ENCODE results near the gene PDGFB.
A peak's percentile ranks its signal among the peaks of the same experiment; 100 is the strongest.

PDGFB gene

DNA sequence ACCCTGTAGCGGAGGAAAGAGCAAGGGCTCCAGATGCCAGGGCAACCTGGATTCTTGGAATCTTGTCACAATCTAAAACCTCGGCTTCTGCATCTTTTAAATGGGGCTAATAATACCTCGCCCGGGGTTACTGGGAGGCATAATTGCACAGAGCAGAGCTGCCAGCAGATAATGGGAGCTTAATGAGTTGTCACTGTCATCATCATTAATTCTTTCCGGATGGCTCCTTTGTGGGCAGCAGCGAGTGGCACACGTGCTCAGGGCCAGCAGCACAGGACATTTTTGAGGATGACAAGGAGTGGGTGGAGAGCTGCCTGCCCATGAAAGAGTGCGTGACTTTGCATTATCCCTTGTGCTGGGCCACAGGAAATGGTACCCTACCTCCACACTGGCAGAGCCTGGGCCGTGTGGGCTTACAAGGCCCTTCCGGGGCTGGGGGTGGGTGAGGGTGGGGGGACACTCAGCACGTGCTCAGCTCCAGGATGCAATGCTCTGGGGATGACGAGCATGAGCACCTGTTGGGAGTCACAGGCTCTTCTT, 5.7 kb downstream of the PDGFB start:
- no peak for DNase-seq

DNA sequence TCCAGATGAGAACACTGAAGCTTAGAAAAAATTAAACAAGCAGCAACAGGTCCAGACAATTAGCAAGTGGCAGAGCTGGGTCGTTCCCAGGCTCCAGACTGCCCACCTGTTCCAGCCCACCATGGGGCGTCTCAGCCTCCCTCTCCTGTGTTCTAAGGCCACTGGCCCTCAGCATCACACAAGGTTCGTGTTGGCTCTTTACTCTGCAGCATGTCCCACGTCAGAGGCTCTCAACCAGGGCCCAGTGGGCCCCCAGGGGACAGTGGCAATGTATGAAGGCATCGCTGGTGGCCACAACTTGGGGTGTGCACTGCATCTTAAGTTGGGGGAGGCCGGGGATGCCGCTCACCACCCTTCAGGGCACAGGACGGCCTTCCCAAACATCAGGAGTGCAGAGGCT, 6.2 kb downstream of the PDGFB start:
- DNase-seq, result no peak

DNA sequence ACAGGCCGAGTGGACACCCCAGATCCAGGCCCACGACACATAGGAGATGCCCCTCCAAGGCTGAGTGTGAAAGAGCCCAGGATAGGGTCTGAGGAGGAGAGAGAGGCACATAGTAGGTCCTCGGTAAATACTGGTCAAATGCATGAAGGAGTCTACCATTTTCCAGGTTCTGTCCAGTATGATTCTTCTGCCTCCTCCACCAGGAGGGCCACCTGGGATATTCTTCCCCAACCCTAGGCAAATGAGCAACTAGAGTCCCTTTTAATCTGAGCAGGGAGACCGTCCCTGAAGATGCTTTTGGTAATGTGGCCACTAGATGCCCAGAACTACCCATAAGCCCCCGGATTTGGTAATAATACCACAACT, 6.7 kb downstream of the PDGFB start:
- no peak for DNase-seq

DNA sequence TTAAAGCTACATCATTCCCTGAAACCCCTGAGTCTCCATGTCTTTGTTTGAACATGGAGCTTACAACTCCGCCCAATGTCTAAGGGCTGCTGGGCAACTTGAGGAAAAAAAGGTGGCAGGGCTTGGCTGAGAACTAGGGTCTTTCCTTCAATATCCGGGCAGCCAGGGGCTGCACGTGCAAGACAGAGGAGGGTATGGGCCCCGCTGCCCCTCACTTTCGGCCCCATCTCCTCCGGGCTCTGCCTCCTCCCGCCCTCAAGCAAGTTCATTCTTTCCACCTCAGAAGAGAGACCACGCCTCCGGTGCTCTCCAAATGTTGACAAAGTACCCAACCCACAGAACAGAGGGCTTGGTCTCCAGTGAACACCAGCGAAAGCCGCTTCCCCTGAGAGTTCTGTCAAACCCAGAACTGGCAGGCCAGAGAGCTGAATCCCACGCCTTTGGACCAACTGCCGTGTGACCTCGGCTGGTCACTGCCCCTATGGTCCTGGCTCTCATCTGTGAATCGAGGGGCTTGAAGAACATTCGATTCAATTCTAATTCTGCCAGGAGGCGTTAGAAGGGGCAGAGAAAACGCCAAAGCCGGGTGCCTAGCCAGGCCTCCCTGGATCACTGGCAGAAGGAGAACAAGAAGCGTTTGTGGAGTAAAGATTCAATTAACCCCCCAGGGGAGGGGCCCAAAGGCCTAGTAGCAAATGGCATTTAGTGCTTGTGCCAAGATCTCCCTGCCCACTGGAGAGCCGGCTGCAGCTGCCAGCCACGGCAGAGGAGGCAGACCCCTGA, 7.3 kb downstream of the PDGFB start:
- peak in 2 of 6 experiments; percentile 9 to 18 for DNase-seq

DNA sequence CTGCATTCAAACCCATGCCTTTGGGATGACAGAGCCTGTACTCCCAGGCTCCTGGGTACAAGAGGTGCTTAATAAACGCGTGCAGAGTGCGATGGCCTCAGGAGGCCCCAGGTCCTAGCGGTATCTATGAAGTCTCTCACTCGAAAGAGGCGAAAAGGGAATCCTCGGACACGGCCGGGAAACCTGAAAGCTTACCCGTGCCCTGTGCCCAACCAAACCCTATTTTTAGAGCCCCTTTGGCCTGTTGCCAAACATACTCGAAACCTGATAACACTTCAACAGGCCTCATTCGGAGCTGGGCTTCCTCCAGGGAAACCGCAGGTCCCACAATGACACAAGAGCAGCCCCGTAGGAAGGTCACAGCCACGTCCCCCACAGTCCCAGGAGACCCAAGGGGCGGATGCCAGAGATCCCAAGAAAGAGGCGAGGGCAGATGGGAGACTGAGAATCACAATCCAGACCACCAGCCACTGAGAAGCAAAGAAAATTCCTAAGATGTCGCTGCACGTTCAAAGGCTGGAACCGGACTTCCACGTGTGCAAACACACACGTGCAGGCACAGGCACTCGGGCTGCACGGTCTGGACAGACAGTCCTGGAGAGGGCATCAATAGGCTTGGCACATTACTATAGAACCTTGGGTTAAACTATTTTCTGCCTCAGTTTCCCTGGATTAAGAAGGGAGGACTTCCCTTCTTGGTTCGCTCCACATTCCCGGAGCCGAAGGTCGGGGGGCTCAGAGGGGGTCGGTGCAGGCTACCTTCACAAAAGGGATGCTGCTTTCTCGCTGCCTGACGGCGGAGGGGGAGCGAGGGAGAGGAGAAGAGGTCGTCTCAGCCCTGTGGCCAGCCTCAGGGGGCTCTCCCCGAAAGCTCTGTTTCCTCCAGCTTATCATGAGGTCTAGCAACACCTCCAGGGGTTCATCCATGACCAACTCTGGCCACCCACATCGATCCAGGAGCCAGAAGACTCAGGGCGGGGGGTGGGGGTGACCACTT, 8.2 kb downstream of the PDGFB start:
- DNase-seq, result peak in 4 of 6 experiments; percentile 13 to 54 (median 34)

DNA sequence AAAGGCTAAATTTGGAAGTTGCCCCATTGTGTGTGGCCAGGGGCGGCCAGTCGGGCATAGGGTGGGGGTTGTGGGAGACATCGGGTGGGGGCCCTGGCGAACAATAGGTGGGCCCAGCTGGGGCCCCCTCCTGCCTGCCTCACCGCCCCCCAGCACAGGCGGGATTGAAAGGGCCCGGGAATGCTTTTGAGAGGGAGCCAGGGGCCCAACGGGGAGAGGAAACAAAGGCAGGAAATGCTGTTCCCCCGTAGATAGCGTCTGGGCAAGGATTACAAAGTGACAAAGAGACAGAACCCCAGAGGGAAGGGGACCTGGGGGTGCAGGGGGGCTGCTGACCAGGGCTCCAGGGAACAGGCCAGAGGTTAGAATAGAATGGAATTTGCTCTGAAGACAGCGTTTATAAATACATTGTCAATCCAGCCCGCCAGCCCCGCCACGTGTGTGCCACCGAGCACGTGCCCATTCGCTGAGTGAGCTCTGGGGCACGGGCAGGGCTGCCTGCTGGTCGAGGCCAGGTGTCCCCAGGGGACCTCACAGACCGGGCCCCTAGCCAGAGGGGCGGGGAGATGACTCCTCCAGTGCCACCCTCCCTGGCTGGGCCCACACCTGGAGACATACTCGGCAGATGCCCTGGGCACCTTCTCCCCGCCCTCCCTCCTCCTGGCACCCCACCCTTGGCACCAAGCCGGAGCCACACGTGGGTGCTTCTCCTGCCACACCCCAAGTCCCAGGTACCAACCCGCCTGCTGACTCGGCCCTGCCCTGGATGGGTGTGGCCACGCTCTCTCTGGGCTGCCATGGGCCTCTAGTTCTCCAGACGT, 9.7 kb downstream of the PDGFB start:
- DNase-seq, result peak in 1 of 6 experiments; percentile 15

DNA sequence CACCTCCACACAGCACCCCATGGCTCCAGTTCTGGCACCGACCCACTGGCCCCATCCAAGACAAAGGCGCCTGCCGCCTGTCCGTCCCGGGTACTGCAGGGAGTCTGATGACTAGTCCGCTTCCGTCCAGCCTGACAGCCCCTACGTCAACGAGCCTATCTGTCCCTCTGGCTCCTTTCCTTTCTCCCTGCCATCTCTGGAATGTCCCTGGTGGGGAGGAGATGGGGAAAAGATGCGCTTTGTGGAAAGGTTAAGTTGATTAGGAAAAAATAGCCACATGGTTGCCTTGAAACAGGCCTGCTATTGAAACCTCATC, 10.4 kb downstream of the PDGFB start:
- DNase-seq, result no peak

DNA sequence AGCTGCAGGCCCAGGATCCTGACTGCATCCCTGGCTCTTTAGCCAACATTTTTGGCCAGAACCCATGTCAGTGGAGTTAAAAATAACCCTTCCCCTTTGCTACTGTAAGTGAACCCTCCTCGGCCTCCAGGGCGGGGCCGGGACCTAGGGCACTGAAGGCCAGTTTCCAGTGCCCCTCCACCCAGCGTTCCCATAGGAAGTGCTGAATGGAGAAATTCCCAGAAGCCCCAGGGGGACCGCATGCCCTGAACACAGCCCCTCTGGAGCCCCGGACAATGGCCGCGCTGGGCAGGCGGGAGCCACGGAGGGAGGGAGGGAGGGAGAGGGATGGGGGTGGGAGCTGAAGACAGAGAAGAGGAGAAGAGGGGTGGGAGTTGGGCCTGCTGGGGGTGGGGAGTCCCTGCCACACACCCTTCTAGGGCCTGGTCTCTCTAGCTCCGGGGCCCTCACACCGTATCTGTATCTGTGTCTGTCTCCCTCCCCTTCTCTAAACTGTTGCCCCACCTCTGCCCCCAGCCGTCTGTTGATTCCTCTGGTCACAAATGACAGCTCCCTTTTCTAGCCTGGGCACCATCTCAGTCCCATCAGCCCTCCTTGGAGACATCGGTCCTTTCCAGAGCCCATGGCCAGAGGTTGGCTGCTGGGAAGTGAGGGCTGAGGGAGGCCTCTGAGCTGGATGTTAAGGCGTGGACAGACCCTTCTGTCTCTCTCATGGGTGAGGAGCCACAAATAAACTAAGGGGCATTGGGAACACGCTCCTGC, 10.9 kb downstream of the PDGFB start:
- DNase-seq, result no peak

DNA sequence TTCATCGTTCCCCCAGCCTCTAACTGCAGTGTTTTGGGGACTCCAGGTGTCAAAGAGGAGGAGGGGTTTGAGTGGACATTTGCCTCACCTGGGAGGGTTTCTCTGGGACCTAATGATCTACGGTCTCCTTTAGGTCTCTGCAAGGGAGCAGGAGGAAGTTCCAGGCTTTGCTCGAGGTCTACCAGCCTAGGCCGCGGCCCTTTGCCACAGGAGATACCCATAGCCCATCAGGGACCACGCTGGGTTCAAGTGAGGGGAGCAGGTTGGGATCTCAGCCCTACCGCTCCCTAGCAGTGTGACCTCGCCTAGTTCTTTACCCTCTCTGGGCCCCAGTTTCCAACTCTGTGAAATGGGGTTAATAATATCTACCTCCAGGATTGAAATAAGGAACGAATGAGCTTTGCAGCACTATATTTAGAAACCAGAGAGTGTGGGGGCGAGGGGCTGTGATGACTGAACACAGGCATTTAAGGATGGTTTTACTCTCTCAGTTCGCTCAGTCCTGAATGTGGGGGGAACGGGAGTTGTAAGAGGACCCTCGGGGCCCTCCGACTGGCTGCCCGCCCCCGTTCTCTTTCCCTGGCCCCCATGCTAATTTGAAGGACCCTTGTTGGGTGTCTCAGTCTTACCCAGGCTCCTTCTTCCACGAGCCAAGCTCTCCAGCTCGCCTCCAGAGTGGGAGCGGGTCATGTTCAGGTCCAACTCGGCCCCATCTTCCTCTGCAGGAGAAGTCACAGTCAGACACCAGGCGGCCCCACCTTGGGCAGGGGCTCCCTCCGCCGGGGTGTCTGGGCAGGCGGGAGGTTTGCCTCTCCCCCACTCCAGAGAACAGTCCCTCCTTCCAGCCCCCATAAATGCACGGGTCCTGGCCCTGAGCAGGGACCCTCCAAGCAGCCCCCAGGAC, 11.7 kb downstream of the PDGFB start:
- no peak for DNase-seq

DNA sequence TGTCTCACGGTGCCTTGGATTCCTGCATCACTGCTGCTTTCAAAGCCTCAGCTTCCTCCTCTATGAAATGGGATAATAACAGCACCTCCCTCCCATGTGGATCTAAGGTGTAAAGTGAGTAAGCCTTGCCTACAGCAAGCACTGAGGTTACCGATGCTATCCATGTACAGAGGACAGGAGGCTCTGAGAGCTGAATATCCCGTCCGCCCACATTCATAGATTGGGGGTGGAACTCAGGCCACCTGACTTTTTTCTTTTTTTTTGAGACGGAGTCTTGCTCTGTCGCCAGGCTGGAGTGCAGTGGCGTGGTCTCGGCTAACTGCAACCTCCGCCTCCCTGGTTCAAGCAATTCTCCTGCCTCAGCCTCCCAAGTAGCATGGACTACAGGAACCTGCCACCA, 12.5 kb downstream of the PDGFB start:
- no peak for DNase-seq

DNA sequence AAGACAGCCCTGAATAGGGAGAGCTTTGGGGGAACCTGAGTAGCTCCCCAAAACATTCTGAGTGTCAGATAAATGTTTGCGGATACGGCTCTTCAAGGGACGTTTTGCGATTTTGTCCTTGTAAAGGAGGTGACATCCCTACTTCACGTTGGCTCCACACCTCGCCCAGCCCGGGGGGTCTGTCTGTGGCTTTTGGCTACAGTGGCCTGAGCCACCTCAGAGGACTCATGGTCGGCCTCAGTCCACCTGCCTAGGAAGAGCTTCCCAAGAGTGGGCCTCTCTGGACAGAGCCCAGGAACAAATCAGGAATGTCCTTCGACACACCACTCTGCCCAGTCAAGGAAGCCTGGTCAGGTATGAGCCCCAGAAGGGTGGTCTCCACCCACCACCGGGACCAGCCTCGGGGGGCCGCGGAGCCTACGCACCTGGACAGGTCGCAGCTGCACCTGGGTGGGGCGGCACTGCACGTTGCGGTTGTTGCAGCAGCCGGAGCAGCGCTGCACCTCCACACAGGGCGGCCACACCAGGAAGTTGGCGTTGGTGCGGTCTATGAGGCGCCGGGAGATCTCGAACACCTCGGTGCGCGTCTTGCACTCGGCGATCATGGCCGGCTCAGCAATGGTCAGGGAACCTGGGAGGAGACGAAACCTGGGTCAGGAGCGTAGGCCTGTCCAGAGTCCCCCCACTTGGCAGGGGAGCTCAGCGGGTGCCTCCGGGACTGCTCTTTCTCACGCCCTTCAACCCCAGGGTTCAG, 13.4 kb downstream of the PDGFB start:
- no peak for DNase-seq

DNA sequence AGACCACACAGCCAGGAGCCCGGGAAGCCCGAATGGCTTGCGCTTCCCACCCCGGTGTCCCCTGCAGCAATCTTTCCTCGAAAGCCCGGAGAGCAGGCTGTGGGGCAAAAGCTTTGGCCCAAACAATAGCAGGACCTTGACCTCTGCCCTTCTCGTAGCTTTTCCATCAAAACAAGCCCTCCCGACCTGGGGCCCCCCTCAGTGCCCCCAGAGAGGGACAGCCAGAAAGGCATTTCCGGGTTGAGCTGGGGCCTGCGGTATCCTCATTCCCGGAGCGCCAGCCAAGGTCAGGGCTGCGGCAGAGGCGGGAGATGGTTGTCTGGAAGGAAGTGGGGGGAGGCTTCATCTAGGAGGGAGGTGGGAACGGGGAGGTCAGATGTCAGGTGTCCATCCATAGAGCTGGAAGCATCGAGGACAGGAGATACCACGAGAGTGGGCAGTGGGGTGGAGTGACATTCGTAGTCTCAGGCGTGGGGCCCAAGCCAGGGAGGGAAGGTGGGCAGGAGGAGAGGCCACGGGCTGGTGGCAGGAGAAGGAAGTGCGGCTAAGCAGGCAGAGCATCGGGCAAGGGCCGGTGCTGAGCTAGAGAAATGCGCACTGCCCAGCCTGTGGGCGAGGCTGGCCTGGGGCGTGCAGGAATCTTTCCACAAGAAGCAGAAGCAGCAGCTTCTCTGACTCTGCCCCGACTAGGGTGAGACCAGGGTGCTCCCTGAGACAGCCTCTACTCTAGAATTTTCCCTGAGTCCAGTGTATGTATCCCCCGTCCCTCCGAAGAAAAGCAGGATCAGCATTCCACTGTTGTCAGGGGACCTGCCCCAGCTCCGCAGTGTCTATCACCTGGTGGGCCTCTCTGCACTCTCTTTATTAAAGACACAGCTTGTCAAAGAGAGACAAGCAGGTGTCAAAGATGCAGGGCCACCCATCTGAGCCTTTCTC, 14.3 kb downstream of the PDGFB start:
- no peak for DNase-seq

DNA sequence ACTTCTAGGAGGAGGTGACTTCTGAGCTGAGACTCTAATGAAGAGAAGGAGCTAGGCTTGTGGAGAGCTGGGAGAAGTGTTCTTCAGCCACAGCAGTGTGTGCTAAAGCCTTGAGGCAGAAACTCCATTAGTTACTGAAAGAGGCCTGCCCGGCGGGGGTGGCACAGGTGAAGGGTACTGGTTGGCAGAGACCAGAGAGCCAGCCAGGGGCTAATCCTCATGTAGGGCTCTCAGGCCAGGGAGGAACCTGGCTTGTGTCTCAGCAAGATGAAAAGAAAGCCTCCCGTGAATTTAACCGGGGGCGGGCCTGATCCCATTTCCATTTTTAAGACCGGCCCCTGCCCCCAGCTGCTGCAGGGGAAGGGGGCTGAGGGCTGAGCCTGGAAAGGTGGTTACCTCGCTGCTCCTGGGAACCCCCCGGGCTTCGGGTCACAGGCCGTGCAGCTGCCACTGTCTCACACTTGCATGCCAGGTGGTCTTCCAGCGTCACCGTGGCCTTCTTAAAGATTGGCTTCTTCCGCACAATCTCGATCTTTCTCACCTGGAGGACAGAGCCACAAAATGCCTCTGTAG, 15.0 kb downstream of the PDGFB start:
- DNase-seq, result no peak

DNA sequence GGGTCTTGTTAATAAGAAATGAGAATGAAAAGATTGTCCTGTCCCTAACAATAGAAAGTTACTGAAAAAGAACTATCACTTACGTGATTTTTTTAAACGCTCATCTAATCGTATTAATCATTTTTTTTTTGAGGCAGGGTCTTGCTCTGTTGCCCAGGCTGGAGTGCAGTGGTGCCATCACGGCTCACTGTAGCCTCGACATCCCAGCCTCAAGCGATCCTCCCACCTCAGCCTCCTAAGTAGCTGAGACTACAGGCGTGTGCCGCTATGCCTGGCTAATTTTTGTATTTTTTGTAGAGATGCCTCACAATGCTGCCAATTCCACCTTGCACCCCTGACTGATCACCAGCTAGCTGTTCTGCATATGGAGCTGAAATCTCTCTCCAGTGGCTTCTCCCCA, 15.7 kb downstream of the PDGFB start:
- DNase-seq, result no peak

DNA sequence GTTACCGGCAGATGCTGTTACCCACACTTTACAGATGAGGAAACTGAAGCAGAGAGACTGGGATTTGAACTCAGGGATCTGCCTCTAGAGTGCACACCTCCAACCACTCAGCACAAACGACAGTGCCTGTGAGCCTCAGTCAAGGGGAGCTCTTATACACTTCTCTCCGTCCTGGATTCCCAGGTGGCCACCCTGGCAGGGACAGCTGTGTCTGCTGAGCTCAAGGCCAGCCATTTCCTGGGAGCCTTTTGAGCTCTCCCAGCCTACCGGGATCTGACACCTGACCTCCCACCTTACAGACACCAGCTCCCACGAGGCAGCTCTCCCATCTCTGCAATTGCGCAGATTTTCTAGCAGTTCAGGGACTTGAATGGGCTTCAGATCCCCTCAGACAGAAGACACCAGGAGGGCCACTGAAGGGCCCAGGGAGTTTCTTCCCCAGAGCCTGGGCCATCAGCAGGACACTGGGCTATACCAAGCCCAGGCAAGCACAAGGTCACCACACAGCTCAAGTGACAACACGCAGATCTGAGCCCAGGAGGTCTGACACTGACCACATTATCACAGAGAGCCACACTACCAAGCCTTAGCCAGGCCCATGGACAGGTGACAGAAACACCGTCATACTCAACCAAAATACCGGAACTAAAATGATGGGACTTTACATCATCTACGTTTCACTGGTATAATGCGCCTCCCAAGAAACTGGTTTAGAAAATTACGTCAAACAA, 17.1 kb downstream of the PDGFB start:
- no peak for DNase-seq

DNA sequence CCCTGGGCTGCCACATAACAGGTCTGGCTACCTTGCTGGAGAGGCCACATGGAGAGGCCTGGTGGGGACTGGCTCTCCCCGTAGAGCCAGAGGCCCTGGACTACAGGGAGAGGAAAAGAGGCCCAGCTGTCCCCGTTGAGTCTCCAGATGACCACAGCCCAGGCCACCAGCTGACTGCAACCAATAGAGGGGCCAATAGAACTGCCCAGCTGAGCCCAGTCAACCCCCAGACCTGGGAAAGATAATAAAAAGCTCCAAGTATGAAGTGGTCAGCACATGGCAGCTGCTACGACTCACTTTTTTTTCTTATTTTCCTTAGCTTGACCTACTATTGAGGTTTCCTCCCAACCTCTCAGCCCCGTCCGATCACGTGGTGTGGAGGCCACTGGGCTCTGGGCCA, 18.4 kb downstream of the PDGFB start:
- no peak for DNase-seq

DNA sequence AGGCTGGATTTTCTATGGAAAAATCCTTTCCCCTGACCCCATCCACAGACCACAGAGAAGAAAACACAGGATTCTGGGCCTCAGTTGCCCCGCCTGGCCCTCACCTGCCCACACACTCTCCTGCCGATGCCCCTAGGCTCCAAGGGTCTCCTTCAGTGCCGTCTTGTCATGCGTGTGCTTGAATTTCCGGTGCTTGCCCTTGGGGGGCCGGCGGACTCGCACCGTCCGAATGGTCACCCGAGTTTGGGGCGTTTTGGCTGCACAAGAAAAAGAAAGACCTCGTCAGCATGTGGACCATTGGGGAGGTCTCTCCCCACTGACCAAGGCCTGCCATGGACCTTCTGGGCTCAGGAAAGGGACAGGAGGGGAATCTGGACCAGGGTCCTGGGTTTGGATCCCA, 19.2 kb downstream of the PDGFB start:
- DNase-seq, result no peak

DNA sequence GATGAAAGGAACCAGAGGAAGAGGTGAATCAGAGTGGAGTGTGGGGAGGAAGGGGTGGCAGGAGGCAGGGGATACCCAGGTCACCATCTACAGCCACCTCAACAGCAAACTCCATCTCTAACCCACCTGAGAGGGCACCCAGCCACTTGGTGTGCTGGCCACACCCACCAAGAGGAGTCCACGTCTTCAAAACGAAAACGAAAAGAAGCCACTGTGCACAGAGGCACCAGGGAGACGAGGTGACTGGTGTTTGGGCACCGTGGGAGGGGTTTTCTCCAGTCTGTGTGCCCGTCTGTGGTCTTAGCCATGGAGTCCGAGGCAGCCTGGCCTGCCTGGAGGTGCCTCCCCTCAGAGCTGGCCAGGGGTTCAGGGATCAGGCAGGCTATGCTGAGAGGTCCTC, 20.2 kb downstream of the PDGFB start:
- no peak for DNase-seq
